CD1c-positive myeloid dendritic cell (primary cell): ENCODE measurements around the gene IGF2R.
"Not testable (repeated sequence)": the region's sequence is repeated elsewhere in the genome, so short reads cannot be mapped to it uniquely, and the experiment has no call there.

ENCODE experiments used
- DNase-seq: peaks from one replicate; pipeline ENCODE4 v3.0.0-alpha.2; 2016; ENCODE audit errors: extremely low spot score

IGF2R gene

GRCh38 chr6:160095146-160095845, 126.4 kb downstream of the IGF2R start:
- no peak for DNase-seq

GRCh38 chr6:160101277-160102205, 132.7 kb downstream of the IGF2R start:
- no peak for DNase-seq

DNA sequence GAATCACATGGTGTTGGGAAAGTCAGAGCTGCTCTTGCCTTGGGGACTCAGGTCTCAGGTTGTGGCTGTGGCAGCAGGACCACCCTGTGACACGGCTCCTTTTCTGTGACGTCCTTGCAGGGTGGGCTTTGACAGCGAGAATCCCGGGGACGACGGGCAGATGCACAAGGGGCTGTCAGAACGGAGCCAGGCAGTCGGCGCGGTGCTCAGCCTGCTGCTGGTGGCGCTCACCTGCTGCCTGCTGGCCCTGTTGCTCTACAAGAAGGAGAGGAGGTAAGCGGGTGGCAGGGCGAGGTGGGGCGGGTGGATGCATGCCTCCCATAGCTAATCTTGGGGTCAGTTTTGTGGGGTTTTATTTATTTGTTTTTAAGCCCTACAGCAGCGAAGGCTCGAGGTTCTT, 133.5 kb downstream of the IGF2R start:
- no peak for DNase-seq

- peak; percentile 3 for DNase-seq
Measured at GRCh38 chr6:160102956-160103824, 134.3 kb downstream of the IGF2R start.

DNA sequence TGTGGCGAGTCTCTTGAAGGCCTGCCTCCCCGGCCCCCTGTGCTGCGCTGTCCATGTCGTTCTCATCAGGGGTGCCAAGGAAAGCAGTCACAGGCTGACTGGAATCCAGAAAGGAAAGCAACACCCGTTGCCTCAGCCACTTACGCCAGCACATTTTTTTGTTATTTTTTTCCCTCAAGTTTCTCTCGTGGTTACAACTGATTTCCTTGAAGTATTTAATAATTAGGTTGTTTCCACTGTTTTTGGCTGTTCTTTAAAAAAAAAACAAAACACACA, 134.9 kb downstream of the IGF2R start:
- no peak for DNase-seq

DNA sequence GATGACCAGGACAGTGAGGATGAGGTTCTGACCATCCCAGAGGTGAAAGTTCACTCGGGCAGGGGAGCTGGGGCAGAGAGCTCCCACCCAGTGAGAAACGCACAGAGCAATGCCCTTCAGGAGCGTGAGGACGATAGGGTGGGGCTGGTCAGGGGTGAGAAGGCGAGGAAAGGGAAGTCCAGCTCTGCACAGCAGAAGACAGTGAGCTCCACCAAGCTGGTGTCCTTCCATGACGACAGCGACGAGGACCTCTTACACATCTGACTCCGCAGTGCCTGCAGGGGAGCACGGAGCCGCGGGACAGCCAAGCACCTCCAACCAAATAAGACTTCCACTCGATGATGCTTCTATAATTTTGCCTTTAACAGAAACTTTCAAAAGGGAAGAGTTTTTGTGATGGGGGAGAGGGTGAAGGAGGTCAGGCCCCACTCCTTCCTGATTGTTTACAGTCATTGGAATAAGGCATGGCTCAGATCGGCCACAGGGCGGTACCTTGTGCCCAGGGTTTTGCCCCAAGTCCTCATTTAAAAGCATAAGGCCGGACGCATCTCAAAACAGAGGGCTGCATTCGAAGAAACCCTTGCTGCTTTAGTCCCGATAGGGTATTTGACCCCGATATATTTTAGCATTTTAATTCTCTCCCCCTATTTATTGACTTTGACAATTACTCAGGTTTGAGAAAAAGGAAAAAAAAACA, 136.1 kb downstream of the IGF2R start:
- DNase-seq: no peak

- no peak for DNase-seq
Measured at GRCh38 chr6:160106010-160106409, 137.1 kb downstream of the IGF2R start.

- no peak for DNase-seq
Measured at GRCh38 chr6:160106701-160107100, 137.8 kb downstream of the IGF2R start.

- no peak for DNase-seq
Measured at GRCh38 chr6:160108077-160108476, 139.2 kb downstream of the IGF2R start.

DNA sequence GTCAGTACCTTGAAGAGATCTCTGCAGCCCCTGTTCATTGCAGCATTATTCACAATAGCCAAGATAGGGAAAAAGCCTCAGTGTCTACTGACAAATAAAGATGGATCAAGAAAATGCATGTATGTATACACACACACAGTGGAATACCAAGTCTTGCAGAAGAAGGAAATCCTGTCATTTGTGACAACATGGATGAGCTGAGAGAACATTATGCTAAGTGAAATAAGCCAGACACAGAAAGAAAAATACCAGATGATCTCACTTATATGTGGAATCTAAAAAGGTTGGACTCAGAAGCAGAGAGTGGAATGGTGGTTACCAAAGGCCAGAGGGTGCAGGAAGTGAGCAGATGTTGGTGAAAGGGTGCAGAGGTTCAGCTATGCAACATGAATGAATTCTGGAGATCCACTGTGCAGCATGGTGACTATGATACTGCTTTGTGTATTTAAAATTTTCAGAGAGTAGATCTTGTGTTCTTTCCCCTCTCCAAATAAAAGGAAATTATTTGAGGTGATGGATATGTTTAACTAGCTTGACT, 141.8 kb downstream of the IGF2R start:
- DNase-seq: no peak

DNA sequence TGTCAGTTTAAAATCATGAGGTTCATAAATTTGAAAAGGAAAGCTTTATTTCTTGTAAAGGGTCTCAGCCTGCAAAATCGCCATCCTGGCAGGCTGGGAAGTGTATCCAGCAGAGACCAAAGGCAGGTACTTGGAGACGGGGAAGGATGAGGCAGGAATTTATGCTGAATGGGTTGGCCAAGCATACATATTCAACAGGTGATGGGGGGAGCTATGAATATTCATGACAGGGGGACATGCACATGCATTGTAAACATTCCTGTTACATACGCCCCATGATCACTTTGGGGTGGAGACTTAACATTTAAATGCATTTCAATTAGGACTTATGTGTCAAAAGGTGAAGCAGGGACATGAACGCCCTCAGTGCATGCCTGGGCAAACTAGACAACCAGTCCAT, 142.9 kb downstream of the IGF2R start:
- DNase-seq: no peak

- DNase-seq: no peak
Measured at GRCh38 chr6:160112628-160113299, 143.9 kb downstream of the IGF2R start.

DNA sequence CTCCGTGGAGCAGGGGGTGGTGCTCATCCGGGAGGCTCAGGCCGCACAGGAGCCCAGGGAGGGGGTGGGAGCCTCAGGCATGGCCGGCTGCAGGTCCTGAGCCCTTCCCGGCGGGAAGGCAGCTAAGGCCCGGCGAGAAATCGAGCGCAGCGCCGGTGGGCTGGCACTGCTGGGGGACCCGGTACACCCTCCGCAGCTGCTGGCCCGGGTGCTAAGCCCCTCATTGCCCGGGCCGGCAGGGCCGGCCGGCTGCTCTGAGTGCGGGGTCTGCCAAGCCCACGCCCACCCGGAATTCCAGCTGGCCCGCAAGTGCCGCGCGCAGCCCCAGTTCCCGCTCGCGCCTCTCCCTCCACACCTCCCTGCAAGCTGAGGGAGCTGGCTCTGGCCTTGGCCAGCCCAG, 145.7 kb downstream of the IGF2R start:
- DNase-seq: not testable (repeated sequence)

DNA sequence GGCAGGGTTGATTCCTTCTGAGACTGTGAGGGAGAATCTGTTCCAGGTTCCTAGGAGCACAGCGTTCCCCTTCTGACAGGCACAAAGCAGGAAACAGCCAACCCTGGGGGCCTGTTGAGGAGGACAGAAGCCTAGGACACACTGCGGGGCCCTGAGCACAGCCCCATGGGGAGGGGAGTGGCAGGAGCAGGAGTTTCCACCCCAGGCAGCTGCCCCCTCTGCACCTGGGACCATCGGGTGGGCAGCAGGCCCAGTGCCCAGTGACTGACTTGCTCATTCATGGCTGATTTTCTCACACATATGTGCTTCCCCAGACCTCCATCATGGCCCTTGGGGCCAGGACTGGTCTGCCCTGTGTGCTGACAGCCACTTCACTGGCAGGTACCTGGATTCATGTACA, 146.5 kb downstream of the IGF2R start:
- no peak for DNase-seq

DNA sequence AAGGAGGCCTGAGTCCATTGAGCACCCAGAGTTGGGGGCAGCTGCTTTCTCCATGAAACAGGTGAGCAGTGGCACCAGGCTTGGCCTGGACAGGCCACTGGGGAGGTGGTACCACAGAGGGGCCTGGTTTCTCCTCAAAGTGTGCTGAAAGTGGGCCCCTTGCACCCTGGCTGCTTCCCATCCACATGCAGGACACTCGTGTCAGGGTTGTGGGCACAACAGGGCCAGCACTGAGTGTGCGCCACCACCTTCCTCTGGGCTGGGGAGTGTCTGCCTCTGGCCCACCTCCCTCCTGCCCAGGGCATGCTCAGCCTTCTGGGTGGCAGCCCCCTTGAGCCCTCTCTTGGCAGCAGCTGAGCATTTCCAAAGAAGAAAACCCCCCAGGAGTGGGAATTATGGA, 147.5 kb downstream of the IGF2R start:
- DNase-seq: no peak

DNA sequence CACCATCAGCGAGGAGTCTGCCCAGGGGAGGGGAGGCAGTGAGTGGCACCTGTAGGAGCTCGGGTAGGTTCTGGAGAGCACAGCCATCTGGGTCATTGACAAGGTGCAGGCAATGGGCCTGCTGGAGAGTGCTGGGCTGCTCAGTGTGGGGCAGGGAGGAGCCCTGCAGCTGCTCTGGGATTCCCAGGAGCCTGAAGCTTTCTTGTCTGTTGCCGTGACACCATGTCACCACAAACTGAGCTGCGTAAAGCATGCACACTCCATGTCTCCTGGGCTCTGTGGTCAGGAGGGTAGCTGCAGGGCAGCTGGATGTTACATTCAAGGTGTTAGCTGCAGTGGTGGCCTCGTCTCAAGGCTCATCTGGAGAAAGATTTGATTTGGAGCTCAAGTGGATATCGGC, 148.3 kb downstream of the IGF2R start:
- DNase-seq: no peak

DNA sequence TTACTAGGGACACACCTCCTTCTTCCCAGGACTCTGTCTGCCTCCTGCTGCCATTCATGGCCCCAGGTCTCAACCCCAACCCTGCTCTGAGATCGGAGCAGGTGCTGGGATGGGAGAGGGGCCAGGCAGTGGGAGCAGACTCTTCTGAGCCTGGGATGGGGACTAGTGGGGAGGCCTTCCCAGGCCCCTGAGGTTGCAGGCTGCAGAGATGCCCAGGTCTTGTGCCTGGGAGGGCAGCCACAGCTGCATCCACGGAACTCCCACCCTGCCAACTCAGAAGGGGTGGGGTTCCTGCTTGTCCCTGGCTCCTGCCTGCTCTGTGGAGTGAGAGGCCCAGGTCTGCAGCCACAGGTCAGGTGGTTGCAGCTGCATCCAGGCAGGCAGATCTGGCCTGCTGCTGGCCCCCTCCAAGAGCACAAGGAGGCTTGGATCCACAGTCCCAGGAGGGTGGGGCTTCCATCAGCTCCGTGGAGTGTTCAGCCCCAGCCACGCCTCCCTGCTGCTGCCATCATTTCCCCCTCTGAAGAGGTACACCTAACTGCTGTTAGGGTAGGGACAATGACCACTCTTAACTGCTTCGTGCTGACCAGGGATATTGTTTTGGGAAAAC, 149.8 kb downstream of the IGF2R start:
- no peak for DNase-seq

DNA sequence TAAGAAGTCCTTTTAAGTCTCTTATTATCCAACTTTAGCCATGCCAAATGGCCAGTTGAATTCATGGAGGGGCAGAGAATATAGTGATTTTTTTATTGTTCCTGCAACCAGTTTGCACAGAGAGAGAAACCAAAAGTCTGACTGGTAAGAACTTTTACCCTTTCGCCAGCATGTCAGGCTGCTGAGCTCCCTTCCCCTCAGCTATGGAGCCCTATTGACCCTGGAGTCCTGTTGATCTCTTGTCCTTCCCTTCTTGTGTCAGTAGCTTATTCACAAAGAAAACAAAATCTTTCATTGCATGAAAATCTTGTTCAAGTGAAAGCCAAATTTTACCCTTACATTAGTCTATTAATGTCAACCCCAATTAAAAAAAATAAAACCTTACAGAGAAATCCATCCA, 151.2 kb downstream of the IGF2R start:
- DNase-seq: no peak

DNA sequence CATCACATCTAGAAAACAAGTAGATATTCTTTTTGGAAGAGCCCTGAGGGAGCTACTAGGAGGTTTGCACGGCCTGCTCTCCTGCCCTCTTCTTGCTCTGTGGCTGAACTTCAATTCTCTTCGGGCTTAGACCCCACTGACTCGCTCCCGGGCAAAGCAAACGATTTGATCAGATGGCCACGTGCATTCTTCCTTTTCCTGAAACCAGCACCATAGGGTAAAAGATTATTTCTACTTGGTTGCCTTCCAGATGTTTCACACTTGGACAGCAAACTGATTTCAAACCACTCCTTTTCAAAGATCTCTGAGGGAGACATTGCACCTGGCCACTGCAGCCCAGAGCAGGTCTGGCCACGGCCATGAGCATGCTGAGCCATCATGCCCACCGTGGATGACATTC, 152.7 kb downstream of the IGF2R start, which contains the start of gene SLC22A1:
Gene SLC22A1, plus strand, starts transcription at position 258 of the 400 bp plus-strand sequence. Its CDS starts 121 bp downstream, at position 379.
- no peak for DNase-seq

GRCh38 chr6:160121981-160122380, 153.1 kb downstream of the IGF2R start:
- no peak for DNase-seq
